ENCODE measurements around the gene NEURL3. TPM values are rescaled to one million over a fixed set of nuclear protein-coding genes. Genes with fewer than 3 reads are reported as not detected.

The NEURL3 gene
- total and polyA plus RNA-seq, 2 of the 8 experiments (the other 6 are each of a cell fraction or from before 2014, with no cell fraction given): not detected

DNA sequence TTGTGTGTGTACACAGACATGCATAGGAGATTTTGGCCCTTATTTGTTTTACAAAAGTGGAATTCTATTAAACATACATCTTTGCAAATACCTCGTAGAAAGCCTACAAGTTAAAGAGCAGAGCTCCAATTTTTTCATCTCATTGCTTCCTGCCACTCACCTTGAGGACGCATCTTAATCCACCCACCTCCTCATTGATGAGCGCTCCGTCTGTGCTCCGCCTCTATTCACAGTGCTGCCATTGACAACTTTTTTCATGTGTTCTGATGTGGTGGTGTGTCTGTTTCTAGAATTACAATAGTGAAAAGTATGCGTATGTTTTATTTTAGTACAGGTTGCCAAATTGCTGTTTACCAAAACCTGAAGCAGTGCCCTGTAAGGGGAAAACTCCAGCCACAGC, 36.3 kb downstream of the NEURL3 start:
- H3K79me1 ChIP-seq (ENCODE audit: low read depth, low read length): no peaks in the 10 kb centered on the region
- H2BK12ac ChIP-seq (ENCODE audit: low read depth, low read length): no peak overlapping the region
- H4K91ac ChIP-seq (replicated peaks; ENCODE audit: insufficient read length, low read length): no peak overlapping the region
- H3K14ac ChIP-seq (ENCODE audit: insufficient read length): no peak overlapping the region
- no peaks in the 10 kb centered on the region for H3K36me3 ChIP-seq (ENCODE audit: control insufficient read depth in 2 of 4, insufficient read depth in 4 of 4, low read length in 3 of 4)
- no peak overlapping the region for H2AFZ ChIP-seq (ENCODE audit: low read length)
- DNase-seq (ENCODE audit: low read depth in 1 of 2, low spot score in 2 of 2) (no peak), FAIRE-seq (no peak)
- H2BK15ac ChIP-seq (ENCODE audit: low read length): no peak overlapping the region
- H4K20me1 ChIP-seq (replicated peaks in 1 of 2; ENCODE audit: control insufficient read depth in 1 of 2, insufficient read depth in 2 of 2, low read length in 2 of 2): no peaks in the 10 kb centered on the region
- no peaks in the 10 kb centered on the region for H3K4me1 ChIP-seq (replicated peaks in 1 of 4; ENCODE audit: control insufficient read depth in 3 of 4, insufficient read depth in 4 of 4, low read length in 3 of 4)
- H4K8ac ChIP-seq (ENCODE audit: extremely low read depth, insufficient read depth, low read length): no peak overlapping the region
- no peak overlapping the region for H2BK120ac ChIP-seq (replicated peaks; ENCODE audit: low read depth, low read length)
- H3K79me2 ChIP-seq (ENCODE audit: control insufficient read depth in 1 of 2, insufficient read depth in 2 of 2, low read length in 2 of 2): no peaks in the 10 kb centered on the region
- TF ChIP-seq CTBP2 (IDR thresholded peaks at IDR 0.05; ENCODE audit: borderline replicate concordance, insufficient read depth, insufficient read length, low read length): no peak
- no peak for TF ChIP-seq RNF2 (IDR thresholded peaks at IDR 0.05; ENCODE audit: borderline replicate concordance, low read depth, low read length, missing control alignments, poor library complexity, severe bottlenecking)
- TF ChIP-seq HDAC6 (IDR thresholded peaks at IDR 0.05; ENCODE audit: low read depth, low read length): no peak
- no peaks in the 10 kb centered on the region for H3K9me3 ChIP-seq (ENCODE audit: insufficient read depth in 2 of 2, low read depth in 1 of 2, low read length in 1 of 2)
- H3K23me2 ChIP-seq (ENCODE audit: low read depth, low read length): no peaks in the 10 kb centered on the region; the same call in 1 of the 2 replicates
- H3K4me2 ChIP-seq (ENCODE audit: insufficient read depth in 1 of 2, low read depth in 2 of 2, low read length in 2 of 2): no peak overlapping the region
- no peak overlapping the region for H3K27ac ChIP-seq (ENCODE audit: low read depth, low read length)
- H4K5ac ChIP-seq (ENCODE audit: insufficient read length, low read depth, low read length): no peak overlapping the region
- H3K56ac ChIP-seq (replicated peaks; ENCODE audit: insufficient read length, low read depth, low read length): no peak overlapping the region
- no peak overlapping the region for H3K9ac ChIP-seq (replicated peaks in 1 of 4; ENCODE audit: extremely low read depth in 1 of 4, low read depth in 3 of 4, low read length in 3 of 4)
- no peak overlapping the region for H2AK5ac ChIP-seq (ENCODE audit: low read depth, low read length)
- H3K23ac ChIP-seq (ENCODE audit: insufficient read length): no peak overlapping the region
- H3K27me3 ChIP-seq (replicated peaks in 1 of 4; ENCODE audit: control insufficient read depth in 3 of 4, extremely low read depth in 1 of 4, insufficient read depth in 3 of 4, low read length in 3 of 4): no peaks in the 10 kb centered on the region
- ChIA-PET CTCF (ENCODE audit: partially characterized antibody) (interaction anchor here (0.6 to 3.3 kb wide), 10 partner anchors 9 to 1730 kb away, joined by 3 to 15 read pairs (median 4); no protein-coding TSS in a partner anchor), POLR2A (ENCODE audit: partially characterized antibody) (no interaction called here)
- no peak overlapping the region for H2BK5ac ChIP-seq (ENCODE audit: low read depth, low read length)
- H3K18ac ChIP-seq (ENCODE audit: extremely low read depth, low read length): no peak overlapping the region
- 93% methylated on average over 6 of the region's 6 CpGs; no CpG with 5 or more reads in 1 of the 2 experiments for WGBS, 2 experiments (ENCODE audit: extremely low coverage in 1 of 2, insufficient coverage in 1 of 2, insufficient read length in 1 of 2, insufficient replicate concordance in 2 of 2, low coverage in 1 of 2, low lambda C conversion rate in 2 of 2, missing lambda C conversion rate in 1 of 2)
- H3K4ac ChIP-seq (replicated peaks; ENCODE audit: insufficient read length, low read depth, low read length): no peak overlapping the region
- no peak overlapping the region for H3K4me3 ChIP-seq (ENCODE audit: extremely low read depth in 1 of 4, insufficient read depth in 2 of 4, low read depth in 3 of 4, low read length in 4 of 4)
- no peak overlapping the region for H2BK20ac ChIP-seq (ENCODE audit: low read length)

All from H1 (cell line).